Natural killer cell (primary cell): Measurements from ENCODE around the gene GLIS1. TPM values are rescaled to one million over a fixed set of nuclear protein-coding genes. Genes with fewer than 3 reads are reported as not detected.

Experiments used
- ATAC-seq, 3 donors: fragments of 150-1000 bp in 2 of 3; fragments of 200-7000 bp in 1 of 3; cut with Tn5 transposase; 1 replicate in 1 of 3; 2 replicates in 2 of 3; pipeline ENCODE4 v1.10.0; 2021; ENCODE audit warnings: mild to moderate bottlenecking in 2 of 3, moderate library complexity in 2 of 3
- DNase-seq, 2 donors: peaks; one replicate each; pipeline versions ENCODE4 v3.0.0 to v3.0.0-alpha.2; 2013 to 2021; ENCODE audit warnings: mixed read lengths in 1 of 2
- H3K27ac ChIP-seq: one replicate; pipeline ENCODE4 v1.5.1; 2013; ENCODE audit warnings: mild to moderate bottlenecking, low read length
- H3K27me3 ChIP-seq: one replicate; pipeline ENCODE4 v1.6.1; 2013; ENCODE audit warnings: low read length; ENCODE audit not compliant: control insufficient read depth, insufficient read depth
- H3K36me3 ChIP-seq: one replicate; pipeline ENCODE4 v1.6.1; 2013; ENCODE audit warnings: low read length; ENCODE audit not compliant: control insufficient read depth, insufficient read depth
- H3K4me1 ChIP-seq: one replicate; pipeline ENCODE4 v1.6.1; 2013; ENCODE audit warnings: low read length; ENCODE audit not compliant: control insufficient read depth, insufficient read depth
- H3K4me3 ChIP-seq: one replicate; pipeline ENCODE4 v1.5.1; 2013; ENCODE audit warnings: low read length
- H3K9me3 ChIP-seq: one replicate; pipeline ENCODE4 v1.6.1; 2013; ENCODE audit warnings: low read length; ENCODE audit not compliant: control insufficient read depth, insufficient read depth
- H3K27ac Mint-ChIP-seq, 2 donors: one replicate each; pipeline ENCODE4 v1.8.0; 2022; ENCODE audit warnings: mild to moderate bottlenecking in 2 of 2, mixed read lengths in 2 of 2, moderate library complexity in 1 of 2
- H3K27me3 Mint-ChIP-seq, 2 donors: one replicate each; pipeline ENCODE4 v1.8.0; 2022; ENCODE audit warnings: low read depth in 2 of 2, mixed read lengths in 2 of 2
- H3K36me3 Mint-ChIP-seq: one replicate; pipeline ENCODE4 v1.8.0; 2022; ENCODE audit warnings: mixed read lengths
- H3K4me1 Mint-ChIP-seq, 2 donors: one replicate each; pipeline ENCODE4 v1.8.0; 2022; ENCODE audit warnings: mixed read lengths in 2 of 2
- H3K4me3 Mint-ChIP-seq: one replicate; pipeline ENCODE4 v1.8.0; 2022; ENCODE audit warnings: mild to moderate bottlenecking, moderate library complexity, mixed read lengths
- H3K9me3 Mint-ChIP-seq, 2 donors: one replicate each; pipeline ENCODE4 v1.8.0; 2022; ENCODE audit warnings: mixed read lengths in 2 of 2
- CTCF ChIP-seq: fragments of 200-600 bp; IDR thresholded peaks from one replicate; pipeline ENCODE4 v1.8.0; 2022; ENCODE audit warnings: antibody characterized with exemption
- WGBS: methylation state at CpG from one replicate; pipeline ENCODE4 v1.1.7; 2013; ENCODE audit warnings: missing lambda C conversion rate; ENCODE audit not compliant: insufficient coverage; 5-methylcytosine and 5-hydroxymethylcytosine counted together
- intact Hi-C: fragments of 100-400 bp; cut with micrococcal nuclease; formaldehyde crosslinking; loops from one replicate; pipeline ENCODE4 v1.14.2; 2022
- total RNA-seq, 4 donors: library from RNA; stranded (reverse); fragments of 120-200 nt in 1 of 4; gene quantifications; one replicate each; pipeline versions ENCODE4 v1.2.3 to v1.2.4, GENCODE V29; 2013 to 2022

GLIS1 gene
- total RNA-seq, 3 donors from 2014 or later (not counting 1 experiment from before 2014, with no cell fraction given): not detected

GRCh38 chr1:53643041-53643880, 95.7 kb downstream of the GLIS1 start:
- Histone ChIP-seq H3K4me3 (no peak overlapping the region), H3K9me3 (no peaks in the 10 kb centered on the region), H3K36me3 (no peaks in the 10 kb centered on the region), H3K4me1 (no peaks in the 10 kb centered on the region), H3K27ac (no peak overlapping the region), H3K27me3 (no peaks in the 10 kb centered on the region)
- 84% methylated on average over 17 of the region's 17 CpGs for WGBS
- H3K36me3 Mint-ChIP-seq: no peaks in the 10 kb centered on the region
- H3K27ac Mint-ChIP-seq: no peak overlapping the region
- H3K4me1 Mint-ChIP-seq: no peaks in the 10 kb centered on the region
- intact Hi-C loops: no loop called here
- no peak overlapping the region for H3K4me3 Mint-ChIP-seq
- TF ChIP-seq CTCF: no peak
- peaks cover 2 to 6% of the 10 kb centered on the region in 2 donors for H3K27me3 Mint-ChIP-seq
- ATAC-seq (no peak), DNase-seq (no peak)
- H3K9me3 Mint-ChIP-seq: no peaks in the 10 kb centered on the region

DNA sequence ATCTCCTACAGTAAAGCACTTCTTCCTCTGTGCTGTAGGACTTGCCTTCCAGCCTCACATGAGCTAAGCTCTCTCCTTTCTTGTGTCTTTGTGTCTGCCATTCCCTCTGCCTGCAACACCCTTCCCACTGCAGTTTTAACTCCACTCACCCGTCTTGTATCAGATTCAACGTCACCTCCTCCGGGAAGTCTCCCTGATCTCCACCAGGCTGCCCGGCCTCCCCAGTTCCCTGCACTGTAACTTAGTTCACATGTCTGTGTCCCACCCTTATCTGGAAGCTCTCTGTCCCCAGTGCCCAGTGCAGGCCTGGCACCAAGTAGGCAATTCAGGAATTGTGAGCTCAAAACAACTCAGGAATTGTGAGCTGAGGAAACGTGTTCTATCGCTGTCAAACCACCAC, 96.4 kb downstream of the GLIS1 start:
- H3K4me3 Mint-ChIP-seq: no peak overlapping the region
- intact Hi-C loops: no loop called here
- TF ChIP-seq CTCF: no peak
- H3K27ac Mint-ChIP-seq: no peak overlapping the region
- H3K4me1 Mint-ChIP-seq: peaks cover 0 to 5% of the 10 kb centered on the region in 2 donors
- H3K36me3 Mint-ChIP-seq: no peaks in the 10 kb centered on the region
- WGBS: 82% methylated on average over 6 of the region's 6 CpGs
- H3K4me1 ChIP-seq: no peaks in the 10 kb centered on the region
- ATAC-seq (no peak), DNase-seq (no peak)
- H3K36me3 ChIP-seq: no peaks in the 10 kb centered on the region
- no peak overlapping the region for H3K4me3 ChIP-seq
- no peaks in the 10 kb centered on the region for H3K27me3 ChIP-seq
- no peak overlapping the region for H3K27ac ChIP-seq
- peaks cover 0 to 5% of the 10 kb centered on the region in 2 donors for H3K27me3 Mint-ChIP-seq
- H3K9me3 ChIP-seq: no peaks in the 10 kb centered on the region
- no peaks in the 10 kb centered on the region for H3K9me3 Mint-ChIP-seq

GRCh38 chr1:53642215-53642555, 96.8 kb downstream of the GLIS1 start:
- Histone ChIP-seq H3K27me3 (no peaks in the 10 kb centered on the region), H3K9me3 (no peaks in the 10 kb centered on the region), H3K4me3 (no peak overlapping the region), H3K4me1 (no peaks in the 10 kb centered on the region), H3K36me3 (no peaks in the 10 kb centered on the region), H3K27ac (no peak overlapping the region)
- ATAC-seq (no peak), DNase-seq (no peak)
- Mint-ChIP-seq H3K4me1 (peaks cover 0 to 6% of the 10 kb centered on the region in 2 donors), H3K9me3 (no peaks in the 10 kb centered on the region), H3K36me3 (no peaks in the 10 kb centered on the region), H3K27me3 (peaks cover 0 to 5% of the 10 kb centered on the region in 2 donors), H3K4me3 (no peak overlapping the region), H3K27ac (no peak overlapping the region)
- WGBS: 84% methylated on average over 7 of the region's 7 CpGs
- TF ChIP-seq CTCF: no peak
- intact Hi-C loops: no loop called here
